ENCODE data around the gene MEA1. TPM values are rescaled to one million over a fixed set of nuclear protein-coding genes. Genes with fewer than 3 reads are reported as not detected.

Gene MEA1
- polyA plus RNA-seq, 1 experiment, result 86.5 TPM

GRCh38 chr6:42978839-42979522 lies 34.8 kb downstream of the MEA1 start, which contains the start of gene PEX6:
PEX6 (minus strand) TSS chr6:42979181; CDS start chr6:42979150, 31 bp downstream.
- POLR2A ChIA-PET, result interaction anchor here (0.6 to 1.4 kb wide), 9 partner anchors 8 to 394 kb away, joined by 3 to 10 read pairs (median 5); partner anchors contain the start of genes CNPY3 and RRP36
- CTCF ChIA-PET, result interaction anchor here (0.6 to 1.4 kb wide), 2 partner anchors 16 to 78 kb away, joined by 3 read pairs; no protein-coding TSS in a partner anchor

GRCh38 chr6:42978487-42978838 lies 35.3 kb downstream of the MEA1 start:
- no peaks in the 10 kb centered on the region for H3K27me3 ChIP-seq (ENCODE audit: control insufficient read depth, insufficient read depth, low read length)
- ChIA-PET POLR2A (interaction anchor here (0.5 to 1.4 kb wide), 7 partner anchors 8 to 171 kb away, joined by 3 to 8 read pairs (median 5); partner anchors contain the start of genes CNPY3 and RRP36), CTCF (interaction anchor here (1.4 kb wide), 1 partner anchor 15 kb away, joined by 3 read pairs; no protein-coding TSS in a partner anchor)
- no peaks in the 10 kb centered on the region; the same call in 1 of the 2 replicates for H3K9me3 ChIP-seq (ENCODE audit: control insufficient read depth, insufficient read depth, low read length)
- peak overlapping the region; percentile 47 for H3K27ac ChIP-seq (ENCODE audit: low read depth, low read length)
- TF ChIP-seq, protein P1, sequence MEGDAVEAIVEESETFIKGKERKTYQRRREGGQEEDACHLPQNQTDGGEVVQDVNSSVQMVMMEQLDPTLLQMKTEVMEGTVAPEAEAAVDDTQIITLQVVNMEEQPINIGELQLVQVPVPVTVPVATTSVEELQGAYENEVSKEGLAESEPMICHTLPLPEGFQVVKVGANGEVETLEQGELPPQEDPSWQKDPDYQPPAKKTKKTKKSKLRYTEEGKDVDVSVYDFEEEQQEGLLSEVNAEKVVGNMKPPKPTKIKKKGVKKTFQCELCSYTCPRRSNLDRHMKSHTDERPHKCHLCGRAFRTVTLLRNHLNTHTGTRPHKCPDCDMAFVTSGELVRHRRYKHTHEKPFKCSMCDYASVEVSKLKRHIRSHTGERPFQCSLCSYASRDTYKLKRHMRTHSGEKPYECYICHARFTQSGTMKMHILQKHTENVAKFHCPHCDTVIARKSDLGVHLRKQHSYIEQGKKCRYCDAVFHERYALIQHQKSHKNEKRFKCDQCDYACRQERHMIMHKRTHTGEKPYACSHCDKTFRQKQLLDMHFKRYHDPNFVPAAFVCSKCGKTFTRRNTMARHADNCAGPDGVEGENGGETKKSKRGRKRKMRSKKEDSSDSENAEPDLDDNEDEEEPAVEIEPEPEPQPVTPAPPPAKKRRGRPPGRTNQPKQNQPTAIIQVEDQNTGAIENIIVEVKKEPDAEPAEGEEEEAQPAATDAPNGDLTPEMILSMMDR (IDR thresholded peaks at IDR 0.05; ENCODE audit: low read depth, low read length), result no peak
- peak overlapping the region; percentile 78 for H3K4me3 ChIP-seq (ENCODE audit: low read depth, low read length)
- DNase-seq (ENCODE audit: low read depth, low spot score), result no peak

More at GRCh38 chr6:42978839-42979522, 34.8 kb downstream of the MEA1 start, which contains the start of gene PEX6:
- Histone ChIP-seq H3K9me3 (ENCODE audit: control insufficient read depth, insufficient read depth, low read length) (no peaks in the 10 kb centered on the region; the same call in 1 of the 2 replicates), H3K27me3 (ENCODE audit: control insufficient read depth, insufficient read depth, low read length) (no peaks in the 10 kb centered on the region), H3K4me3 (ENCODE audit: low read depth, low read length) (peak within 1 kb of the TSS; percentile 78), H3K27ac (ENCODE audit: low read depth, low read length) (peak within 1 kb of the TSS; percentile 49)
- TF ChIP-seq, protein P1 (IDR thresholded peaks at IDR 0.05; ENCODE audit: low read depth, low read length), result no peak
- peak; percentile 50 for DNase-seq (ENCODE audit: low read depth, low spot score)

DNA sequence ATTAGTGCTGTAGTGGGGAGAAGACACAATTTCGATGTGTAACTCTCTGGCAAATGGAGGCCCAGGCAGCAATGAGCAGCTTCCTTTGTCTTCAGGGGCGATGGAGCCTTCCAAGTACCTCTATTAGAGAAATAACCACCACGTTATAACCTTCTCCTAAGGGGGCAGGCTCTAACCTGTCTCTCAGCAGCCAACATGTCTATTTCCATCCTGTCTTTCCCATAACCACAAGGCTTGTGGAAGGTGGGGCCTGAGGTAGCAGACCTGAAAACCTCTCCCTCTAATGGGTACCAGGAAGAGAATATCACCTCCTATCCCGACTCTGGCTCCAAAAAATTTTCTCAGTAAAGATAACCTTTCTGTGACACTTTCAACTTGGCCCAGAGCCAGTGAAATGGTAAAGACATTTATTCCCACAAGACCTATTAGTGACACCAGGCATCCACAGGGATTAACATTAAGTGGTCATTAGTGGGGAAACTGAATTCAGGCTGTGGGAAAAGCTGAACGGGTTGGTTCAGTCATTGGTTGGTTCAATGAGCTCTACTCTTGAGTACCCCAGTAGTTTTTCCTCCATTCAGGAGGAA lies 38.7 kb downstream of the MEA1 start:
- Histone ChIP-seq H3K27me3 (ENCODE audit: control insufficient read depth, insufficient read depth, low read length) (no peaks in the 10 kb centered on the region), H3K9me3 (ENCODE audit: control insufficient read depth, insufficient read depth, low read length) (no peaks in the 10 kb centered on the region; the same call in 1 of the 2 replicates), H3K4me3 (ENCODE audit: low read depth, low read length) (no peak overlapping the region), H3K27ac (ENCODE audit: low read depth, low read length) (no peak overlapping the region)
- CTCF ChIA-PET, result no interaction called here
- TF ChIP-seq, protein P1 (IDR thresholded peaks at IDR 0.05; ENCODE audit: low read depth, low read length), result no peak
- DNase-seq (ENCODE audit: low read depth, low spot score), result no peak
- POLR2A ChIA-PET, result interaction anchor here (0.8 kb wide), 1 partner anchor 9 kb away, joined by 3 read pairs; the partner anchor contains the start of gene PPP2R5D

- Histone ChIP-seq H3K27me3 (ENCODE audit: control insufficient read depth, insufficient read depth, low read length) (no peaks in the 10 kb centered on the region), H3K4me3 (ENCODE audit: low read depth, low read length) (no peak overlapping the region), H3K27ac (ENCODE audit: low read depth, low read length) (no peak overlapping the region), H3K9me3 (ENCODE audit: control insufficient read depth, insufficient read depth, low read length) (no peaks in the 10 kb centered on the region; the same call in 1 of the 2 replicates)
- CTCF ChIA-PET, result no interaction called here
- TF ChIP-seq, protein P1 (IDR thresholded peaks at IDR 0.05; ENCODE audit: low read depth, low read length), result no peak
- DNase-seq (ENCODE audit: low read depth, low spot score), result no peak
- POLR2A ChIA-PET, result interaction anchor here (0.5 to 3.7 kb wide), 4 partner anchors 10 to 680 kb away, joined by 3 to 11 read pairs (median 6); partner anchors contain the start of gene PPP2R5D
Observed at GRCh38 chr6:42973926-42974325, 39.8 kb downstream of the MEA1 start.

All from AG04450 (cell line).